HAP-1 (cell line): ENCODE data around the gene CCDC146.
"Not testable (repeated sequence)": the region's sequence is repeated elsewhere in the genome, so short reads cannot be mapped to it uniquely, and the experiment has no call there.

Experiments used
- DNase-seq, 2 experiments: peaks; one replicate each; pipeline ENCODE4 v3.0.0-alpha.2; 2016 to 2020; ENCODE audit warnings: low spot score in 2 of 2
- H3K27me3 ChIP-seq: fragments of 250-450 bp; sonication (Bioruptor Pico); 2 replicates; pipeline ENCODE4 v1.5.1; 2020; ENCODE audit warnings: low read depth, mild to moderate bottlenecking, moderate library complexity
- H3K36me3 ChIP-seq: fragments of 250-450 bp; sonication (Bioruptor Pico); replicated peaks from 2 replicates; pipeline ENCODE4 v1.5.1; 2020; ENCODE audit warnings: mild to moderate bottlenecking
- H3K4me1 ChIP-seq: fragments of 250-450 bp; sonication (Bioruptor Pico); 2 replicates; pipeline ENCODE4 v1.5.1; 2020; ENCODE audit warnings: mild to moderate bottlenecking
- H3K4me3 ChIP-seq: fragments of 250-450 bp; sonication (Bioruptor Pico); 2 replicates; pipeline ENCODE4 v1.5.1; 2020; ENCODE audit warnings: mild to moderate bottlenecking, moderate library complexity
- H3K9me3 ChIP-seq: fragments of 250-450 bp; sonication (Bioruptor Pico); 2 replicates; pipeline ENCODE4 v1.5.1; 2020; ENCODE audit warnings: mild to moderate bottlenecking, moderate library complexity
- in situ Hi-C: fragments of 300-500 bp; cut with MboI; formaldehyde crosslinking; loops from 3 replicates; pipeline ENCODE4 v1.14.3; 2020; ENCODE audit warnings: low sequenced_read_pairs, inconsistent platforms, mixed read lengths

The CCDC146 gene

GRCh38 chr7:77331938-77332695 lies 209.7 kb downstream of the CCDC146 start:
- Histone ChIP-seq H3K9me3 (no peaks in the 10 kb centered on the region), H3K27me3 (no peaks in the 10 kb centered on the region), H3K36me3 (no peaks in the 10 kb centered on the region), H3K4me1 (no peaks in the 10 kb centered on the region), H3K4me3 (no peak overlapping the region)
- in situ Hi-C loops: no loop called here
- peak; percentile 69 to 85 for DNase-seq

GRCh38 chr7:77334039-77334438 lies 211.6 kb downstream of the CCDC146 start:
- in situ Hi-C loops, H3K4me3 ChIP-seq, H3K9me3 ChIP-seq, H3K27me3 ChIP-seq, H3K4me1 ChIP-seq, H3K36me3 ChIP-seq, DNase-seq: not testable (repeated sequence)

- H3K27me3 ChIP-seq: no peaks in the 10 kb centered on the region
- H3K9me3 ChIP-seq: no peaks in the 10 kb centered on the region
- H3K4me1 ChIP-seq: peaks cover 6% of the 10 kb centered on the region; the same call in 1 of the 2 replicates
- in situ Hi-C loops: no loop called here
- DNase-seq: no peak
- H3K36me3 ChIP-seq: no peaks in the 10 kb centered on the region
- H3K4me3 ChIP-seq: no peak overlapping the region
These were observed 213.2 kb downstream of the CCDC146 start for GRCh38 chr7:77335581-77335980.

GRCh38 chr7:77337456-77337990 lies 215.1 kb downstream of the CCDC146 start:
- no peak for DNase-seq
- Histone ChIP-seq H3K4me3 (no peak overlapping the region), H3K36me3 (no peaks in the 10 kb centered on the region), H3K4me1 (peaks cover 6% of the 10 kb centered on the region; the same call in 1 of the 2 replicates), H3K27me3 (no peaks in the 10 kb centered on the region), H3K9me3 (no peaks in the 10 kb centered on the region)
- in situ Hi-C loops: no loop called here

- H3K4me1 ChIP-seq: peaks cover 6% of the 10 kb centered on the region; the same call in 1 of the 2 replicates
- H3K27me3 ChIP-seq: no peaks in the 10 kb centered on the region
- no peaks in the 10 kb centered on the region for H3K36me3 ChIP-seq
- no peak overlapping the region for H3K4me3 ChIP-seq
- H3K9me3 ChIP-seq: no peaks in the 10 kb centered on the region
- in situ Hi-C loops: no loop called here
- DNase-seq: no peak
These were observed 215.8 kb downstream of the CCDC146 start for GRCh38 chr7:77338260-77338659.

GRCh38 chr7:77338883-77339629 lies 216.6 kb downstream of the CCDC146 start:
- no peaks in the 10 kb centered on the region for H3K27me3 ChIP-seq
- DNase-seq: no peak
- H3K36me3 ChIP-seq: no peaks in the 10 kb centered on the region
- in situ Hi-C loops: no loop called here
- H3K4me3 ChIP-seq: no peak overlapping the region
- peaks cover 6% of the 10 kb centered on the region; the same call in 1 of the 2 replicates for H3K4me1 ChIP-seq
- H3K9me3 ChIP-seq: no peaks in the 10 kb centered on the region

- DNase-seq: peak; percentile 13 to 59
- peaks cover 6% of the 10 kb centered on the region; the same call in 1 of the 2 replicates for H3K4me1 ChIP-seq
- no peaks in the 10 kb centered on the region for H3K27me3 ChIP-seq
- in situ Hi-C loops: no loop called here
- H3K36me3 ChIP-seq: no peaks in the 10 kb centered on the region
- H3K4me3 ChIP-seq: no peak overlapping the region
- H3K9me3 ChIP-seq: no peaks in the 10 kb centered on the region
These were observed 217.3 kb downstream of the CCDC146 start for GRCh38 chr7:77339726-77340125.
